Activated naive CD4-positive, alpha-beta T cell treated with Interleukin-2 at 50 U/mL for 16 hours (primary cell): ENCODE data around the gene CD47.

Source experiments
- DNase-seq: peaks from one replicate; pipeline ENCODE4 v3.0.0-alpha.2; 2020

Gene CD47

GRCh38 chr3:108090049-108090700 lies 656 bp downstream of the CD47 start:
- peak; percentile 71 for DNase-seq

GRCh38 chr3:108089579-108089978 lies 1.3 kb downstream of the CD47 start:
- no peak for DNase-seq

GRCh38 chr3:108088697-108089096 lies 2.1 kb downstream of the CD47 start:
- peak; percentile 46 for DNase-seq

DNA sequence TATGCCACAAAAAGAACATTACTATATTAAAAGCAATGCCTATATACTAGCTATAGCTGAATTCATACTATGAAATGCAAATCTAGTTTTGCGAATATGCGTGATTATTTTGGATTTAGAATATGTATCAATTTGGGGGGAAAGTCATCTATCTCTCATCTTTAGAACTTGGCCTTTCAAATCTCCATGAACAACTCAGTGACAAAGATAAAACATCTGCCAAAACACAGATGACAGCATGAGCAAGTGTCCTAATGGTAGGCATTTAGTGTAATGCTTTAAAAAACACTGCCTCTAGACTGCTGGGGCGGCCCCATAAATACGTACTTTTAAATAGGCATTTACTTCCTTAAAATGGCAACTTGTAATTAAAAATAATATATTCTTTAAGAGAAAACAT lies 2.7 kb downstream of the CD47 start:
- DNase-seq: no peak

DNA sequence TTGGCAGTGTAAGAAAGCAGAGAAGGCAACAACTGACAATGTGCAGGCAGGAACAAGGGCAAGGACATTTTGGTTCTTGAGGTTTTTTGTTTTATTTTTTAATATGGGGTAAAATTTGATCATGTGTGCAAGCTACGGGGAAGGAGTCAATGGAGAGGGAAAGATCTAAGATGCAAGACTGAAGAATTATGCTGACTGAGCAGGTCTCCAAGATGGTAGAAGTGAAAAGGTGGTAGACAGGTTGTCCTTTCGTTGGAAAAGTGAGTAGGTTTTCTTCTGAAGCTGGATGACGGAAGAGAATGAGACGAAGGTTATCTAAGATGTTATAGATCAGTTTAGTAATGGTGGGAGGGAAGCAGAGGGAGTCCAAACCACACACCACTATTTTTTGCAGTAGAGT lies 4.2 kb downstream of the CD47 start:
- DNase-seq: no peak

DNA sequence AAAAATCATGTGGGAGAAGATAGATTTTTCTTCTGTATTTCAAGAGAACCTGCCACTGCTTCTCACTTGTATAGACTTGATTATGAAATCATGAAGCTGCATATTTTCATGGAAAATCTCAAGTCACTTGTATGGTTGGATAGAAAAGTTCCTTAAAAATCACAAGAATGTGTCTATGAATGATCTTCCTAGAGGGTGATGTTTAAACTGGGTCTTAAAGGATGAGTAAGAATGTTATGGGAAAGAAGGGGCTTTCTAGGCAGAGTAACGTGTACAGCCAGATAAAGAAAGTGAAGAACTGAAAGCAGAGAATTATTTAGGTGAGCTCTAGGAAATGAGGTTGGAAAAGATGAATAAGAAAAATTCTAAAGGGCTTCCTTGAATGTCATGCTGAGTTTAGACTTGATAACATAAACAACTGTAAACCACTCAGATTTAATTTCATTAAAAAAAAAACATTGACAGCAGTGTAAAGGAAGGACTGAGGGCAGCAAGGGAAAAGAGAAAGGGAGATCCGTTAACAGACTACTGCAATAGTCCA lies 5.0 kb downstream of the CD47 start:
- no peak for DNase-seq

GRCh38 chr3:108085370-108085769 lies 5.5 kb downstream of the CD47 start:
- DNase-seq: no peak

GRCh38 chr3:108079877-108080276 lies 11.0 kb downstream of the CD47 start:
- no peak for DNase-seq

DNA sequence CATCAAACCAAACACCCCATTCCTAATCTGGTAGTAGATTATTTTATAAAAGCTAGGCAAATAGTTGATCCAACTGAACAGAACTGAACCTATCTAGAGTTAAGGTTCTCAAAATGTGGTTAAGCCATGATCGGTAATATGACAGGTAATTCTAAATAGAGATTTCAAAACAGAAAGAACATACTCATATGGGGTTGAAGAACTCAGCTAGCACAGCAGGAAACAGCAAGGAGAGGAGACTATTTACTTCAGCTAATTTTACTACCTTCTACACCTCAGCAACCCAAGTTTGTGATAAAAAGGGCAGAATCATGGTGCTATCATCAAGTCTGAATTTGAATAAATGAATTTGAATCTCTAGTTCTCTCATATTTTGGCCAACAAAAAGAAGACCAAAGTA lies 11.8 kb downstream of the CD47 start:
- no peak for DNase-seq

DNA sequence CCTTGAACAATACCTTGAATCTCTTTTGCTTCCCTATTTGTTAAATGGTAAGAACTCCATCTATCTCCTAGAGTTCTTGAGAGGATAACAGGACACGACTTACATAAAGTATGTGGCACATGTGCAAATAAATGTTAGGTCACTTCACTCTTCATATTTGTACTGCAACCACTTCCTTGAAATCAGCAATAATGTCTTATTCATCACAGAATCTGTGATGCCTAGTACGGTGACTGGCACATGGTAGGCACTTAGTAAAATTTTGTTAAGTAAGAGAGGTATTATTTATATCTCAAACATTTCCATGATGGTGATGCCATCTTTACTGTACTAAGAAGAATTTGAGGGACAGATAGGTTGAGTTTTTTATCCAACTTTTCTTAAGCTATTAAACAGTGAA lies 14.3 kb downstream of the CD47 start:
- no peak for DNase-seq

GRCh38 chr3:108073764-108074431 lies 16.9 kb downstream of the CD47 start:
- DNase-seq: no peak

DNA sequence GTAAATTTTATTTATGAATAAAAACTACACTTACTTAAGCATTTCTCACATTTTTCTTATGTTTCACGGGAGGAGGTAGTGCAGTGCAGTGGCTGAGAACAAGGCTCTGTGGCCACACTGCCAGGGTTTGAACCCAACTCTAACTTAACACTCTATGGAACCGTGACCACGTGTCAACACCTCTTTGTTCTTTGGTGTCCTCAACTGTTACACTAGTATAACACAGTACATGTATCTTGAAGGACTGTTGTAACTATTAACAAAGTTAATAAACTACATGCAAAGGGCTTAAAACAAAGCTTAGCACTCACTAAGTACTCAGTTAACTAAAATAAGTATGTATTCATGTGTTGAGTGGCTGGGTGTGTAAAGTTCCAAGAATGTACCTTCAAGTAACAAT lies 19.5 kb downstream of the CD47 start:
- DNase-seq: no peak

- no peak for DNase-seq
Measured at GRCh38 chr3:108070356-108070755, 20.5 kb downstream of the CD47 start.

DNA sequence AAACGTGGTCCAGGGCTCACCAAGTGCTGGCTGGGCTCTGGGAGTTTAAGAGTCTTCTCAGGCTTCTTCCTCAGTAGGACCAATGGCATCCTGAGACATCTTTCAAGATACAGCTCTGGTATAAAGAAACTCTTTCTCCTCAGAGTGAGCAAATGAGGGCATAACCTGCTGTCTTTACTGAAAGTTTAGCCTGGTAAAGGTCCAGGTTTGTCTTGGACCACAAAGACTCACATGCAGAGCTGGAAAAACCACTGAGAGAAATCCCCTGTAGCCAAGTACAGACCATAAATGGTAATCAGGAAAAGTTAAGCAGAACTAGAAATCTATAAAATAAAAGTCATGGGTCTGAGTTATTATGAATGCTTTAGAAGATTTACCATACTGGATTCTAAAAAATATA lies 23.1 kb downstream of the CD47 start:
- DNase-seq: no peak

- DNase-seq: no peak
Measured at GRCh38 chr3:108065096-108065495, 25.7 kb downstream of the CD47 start.

DNA sequence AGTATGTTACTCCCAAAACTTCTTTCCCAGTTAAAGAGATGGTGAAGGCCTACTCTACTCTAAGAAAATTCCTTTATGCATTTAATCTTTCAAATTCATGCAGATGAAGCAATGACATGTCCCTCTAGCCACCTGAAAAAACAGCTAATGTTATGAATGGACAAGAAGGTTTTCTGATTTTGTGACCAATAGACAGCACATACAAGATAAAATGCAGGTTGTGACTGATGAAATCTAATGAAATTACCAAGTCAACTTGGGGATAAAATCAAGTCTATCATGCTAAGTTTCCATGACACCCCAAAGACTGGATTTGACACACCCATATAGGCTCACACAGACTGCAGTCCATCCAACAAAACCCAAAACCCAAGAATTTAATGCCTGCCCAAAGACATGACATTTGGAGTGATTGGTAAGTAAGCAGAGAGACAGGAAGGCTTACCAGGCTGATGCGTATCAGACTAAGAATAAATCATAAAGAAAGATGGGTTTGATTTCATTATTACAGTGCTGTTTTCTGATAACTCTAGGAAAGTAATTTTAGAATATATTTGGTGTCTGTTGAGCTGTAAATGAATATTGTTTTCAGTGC lies 26.4 kb downstream of the CD47 start:
- no peak for DNase-seq

- no peak for DNase-seq
Measured at GRCh38 chr3:108062051-108062450, 28.8 kb downstream of the CD47 start.

GRCh38 chr3:108060331-108060730 lies 30.5 kb downstream of the CD47 start:
- no peak for DNase-seq

DNA sequence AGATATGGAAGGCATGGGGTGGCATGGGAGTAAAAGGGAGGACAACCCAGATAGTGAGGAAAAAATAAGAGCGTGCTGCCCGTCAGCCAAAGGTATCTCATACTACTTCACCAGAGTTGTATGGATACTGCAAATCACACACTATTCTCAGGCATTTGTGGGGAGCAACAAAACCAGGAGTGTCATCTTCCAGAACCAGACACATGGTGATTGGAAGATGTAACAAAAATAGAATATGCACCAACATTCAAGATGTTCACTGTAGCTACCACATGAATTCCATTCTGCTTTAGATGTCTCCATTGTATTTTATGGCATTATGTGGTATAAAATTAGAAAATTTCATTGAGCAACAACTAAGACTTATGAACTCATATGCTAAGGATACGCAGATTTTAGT lies 34.9 kb downstream of the CD47 start:
- no peak for DNase-seq

- no peak for DNase-seq
Measured at GRCh38 chr3:108054935-108055334, 35.9 kb downstream of the CD47 start.

GRCh38 chr3:108053483-108053882 lies 37.3 kb downstream of the CD47 start:
- DNase-seq: no peak

DNA sequence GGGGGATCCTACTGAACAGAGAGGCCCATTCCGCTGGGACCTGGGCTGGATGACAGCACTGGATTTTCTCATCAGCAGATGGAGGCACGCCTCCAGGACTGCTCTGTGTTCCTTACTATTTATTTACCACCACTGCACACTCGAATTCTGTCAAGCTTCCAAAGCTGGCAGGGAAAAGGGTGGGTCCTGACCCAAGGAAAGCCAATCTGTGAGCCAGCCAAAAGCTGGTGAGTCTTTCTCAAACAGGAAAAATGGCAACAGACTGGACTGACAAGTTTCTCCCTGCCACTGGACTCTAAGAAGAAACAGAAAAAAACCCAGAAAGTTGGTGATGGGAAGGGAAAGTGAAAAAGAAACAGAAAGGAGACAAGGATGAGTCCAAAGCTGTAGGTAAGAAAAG lies 37.8 kb downstream of the CD47 start:
- DNase-seq: no peak

DNA sequence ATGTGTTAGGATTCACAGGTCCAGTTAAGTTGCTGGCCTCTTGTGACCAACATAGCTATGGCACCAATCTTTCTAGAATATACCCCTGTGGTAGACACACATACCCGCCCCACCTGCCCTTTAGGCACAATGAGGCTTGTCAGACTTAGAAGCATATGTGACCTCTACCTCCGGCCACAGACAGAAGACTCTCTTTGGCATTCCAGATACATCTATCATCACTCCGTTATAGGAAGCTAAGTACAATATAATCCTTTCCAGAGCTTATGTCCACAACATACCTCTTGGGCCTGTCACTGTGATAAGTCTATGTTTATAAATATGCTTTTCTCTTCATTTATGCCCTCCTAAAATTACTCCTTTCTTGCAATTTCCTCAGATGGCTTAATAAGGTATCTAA lies 39.8 kb downstream of the CD47 start:
- DNase-seq: no peak

- no peak for DNase-seq
Measured at GRCh38 chr3:108047987-108048386, 42.8 kb downstream of the CD47 start.
